HEK293 (cell line): Measurements from ENCODE around the gene LPCAT2.

Experiments used
- TRIM28 ChIP-seq: IDR thresholded peaks from 2 replicates; pipeline ENCODE4 v1.6.1; 2011; ENCODE audit warnings: low read length, control low read depth, borderline replicate concordance
- ZNF311 ChIP-seq: fragments of 450-650 bp; formaldehyde crosslinking; IDR thresholded peaks from 2 replicates; pipeline ENCODE4 v1.5.1; 2017; ENCODE audit warnings: missing biosample characterization, missing genetic modification characterization, borderline replicate concordance
- TF ChIP-seq, protein P1 (sequence below): fragments of 450-650 bp; formaldehyde crosslinking; IDR thresholded peaks from 2 replicates; pipeline ENCODE4 v1.5.1; 2016; ENCODE audit warnings: missing biosample characterization, missing genetic modification characterization

DNA sequence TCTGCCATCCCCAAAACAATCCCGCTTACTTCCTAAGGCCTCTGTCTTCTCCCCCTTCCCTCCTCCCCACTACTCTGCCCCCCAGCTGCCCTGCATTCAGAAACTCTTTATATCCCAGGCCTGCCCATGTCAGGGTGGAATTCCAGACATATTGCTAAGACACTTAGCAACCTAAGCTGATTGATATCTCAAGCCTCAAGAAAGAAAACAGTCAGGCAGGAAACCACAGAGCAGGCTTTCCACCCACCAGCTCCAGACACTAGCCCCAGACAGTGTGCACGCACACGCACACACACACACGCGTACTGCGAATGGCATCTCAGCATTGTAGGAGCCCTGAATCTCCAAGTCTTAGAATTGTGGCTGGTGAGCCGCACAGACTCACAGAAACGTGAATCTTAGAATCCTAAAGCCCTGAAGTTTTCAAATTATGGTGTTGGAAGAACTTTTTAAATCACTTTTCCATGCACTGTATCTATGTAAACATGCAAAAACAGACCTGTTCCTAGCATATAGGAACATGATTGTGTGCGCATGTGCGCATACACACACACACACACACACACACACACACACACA is 8.8 kb upstream of the LPCAT2 start:
- TF ChIP-seq, protein P1, sequence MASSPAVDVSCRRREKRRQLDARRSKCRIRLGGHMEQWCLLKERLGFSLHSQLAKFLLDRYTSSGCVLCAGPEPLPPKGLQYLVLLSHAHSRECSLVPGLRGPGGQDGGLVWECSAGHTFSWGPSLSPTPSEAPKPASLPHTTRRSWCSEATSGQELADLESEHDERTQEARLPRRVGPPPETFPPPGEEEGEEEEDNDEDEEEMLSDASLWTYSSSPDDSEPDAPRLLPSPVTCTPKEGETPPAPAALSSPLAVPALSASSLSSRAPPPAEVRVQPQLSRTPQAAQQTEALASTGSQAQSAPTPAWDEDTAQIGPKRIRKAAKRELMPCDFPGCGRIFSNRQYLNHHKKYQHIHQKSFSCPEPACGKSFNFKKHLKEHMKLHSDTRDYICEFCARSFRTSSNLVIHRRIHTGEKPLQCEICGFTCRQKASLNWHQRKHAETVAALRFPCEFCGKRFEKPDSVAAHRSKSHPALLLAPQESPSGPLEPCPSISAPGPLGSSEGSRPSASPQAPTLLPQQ, result no peak
- no peak for TF ChIP-seq TRIM28
- TF ChIP-seq ZNF311 (tag by site-specific recombination), result no peak
